ENCODE data around the gene ENOSF1.
"Not testable (repeated sequence)": the region's sequence is repeated elsewhere in the genome, so short reads cannot be mapped to it uniquely, and the experiment has no call there.

Gene ENOSF1

GRCh38 chr18:706405-706804, 6.0 kb downstream of the ENOSF1 start:
- no peak for DNase-seq

- no peak for DNase-seq
Measured at GRCh38 chr18:703213-703967, 9.0 kb downstream of the ENOSF1 start.

DNA sequence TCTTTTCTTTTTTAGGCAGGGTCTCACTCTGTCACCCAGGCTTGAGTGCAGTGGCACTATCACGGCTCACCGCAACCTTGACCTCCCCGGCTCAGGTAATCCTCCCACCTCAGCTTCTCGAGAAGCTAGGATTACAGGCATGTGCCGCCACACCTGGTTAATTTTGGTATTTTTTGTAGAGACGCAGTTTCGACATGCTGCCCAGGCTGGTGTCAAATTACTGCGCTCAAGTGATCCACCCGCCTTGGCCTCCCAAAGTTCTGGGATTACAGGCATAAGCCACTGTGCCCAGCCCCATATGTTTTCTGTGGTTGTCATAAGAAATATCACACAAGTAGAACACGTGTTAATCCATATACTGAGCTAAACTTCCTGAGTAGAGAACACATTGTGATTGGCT, 14.6 kb downstream of the ENOSF1 start:
- DNase-seq: no peak

DNA sequence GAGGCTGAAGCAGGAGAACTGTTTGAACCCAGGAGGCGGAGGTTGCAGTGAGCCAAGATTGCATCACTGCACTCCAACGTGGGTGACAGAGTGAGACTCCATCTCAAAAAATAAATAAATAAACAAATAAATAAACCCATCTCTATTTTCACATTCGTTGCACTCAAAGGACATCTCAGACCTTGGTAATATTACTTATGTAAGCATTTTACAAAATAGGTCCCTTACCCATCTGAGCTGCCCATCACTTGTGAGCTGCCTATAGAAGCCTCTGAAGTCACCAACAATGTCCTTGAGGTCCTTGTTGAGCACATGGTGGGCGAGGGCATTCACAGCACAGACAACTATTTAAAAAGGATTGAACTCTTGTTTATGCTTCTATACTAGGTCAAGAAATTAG, 15.4 kb downstream of the ENOSF1 start:
- no peak for DNase-seq

GRCh38 chr18:693466-694187, 18.8 kb downstream of the ENOSF1 start:
- no peak for DNase-seq

GRCh38 chr18:692824-693223, 19.6 kb downstream of the ENOSF1 start:
- no peak for DNase-seq

- DNase-seq: no peak
Measured at GRCh38 chr18:688323-688722, 24.1 kb downstream of the ENOSF1 start.

- no peak for DNase-seq
Measured at GRCh38 chr18:686339-687111, 25.9 kb downstream of the ENOSF1 start.

DNA sequence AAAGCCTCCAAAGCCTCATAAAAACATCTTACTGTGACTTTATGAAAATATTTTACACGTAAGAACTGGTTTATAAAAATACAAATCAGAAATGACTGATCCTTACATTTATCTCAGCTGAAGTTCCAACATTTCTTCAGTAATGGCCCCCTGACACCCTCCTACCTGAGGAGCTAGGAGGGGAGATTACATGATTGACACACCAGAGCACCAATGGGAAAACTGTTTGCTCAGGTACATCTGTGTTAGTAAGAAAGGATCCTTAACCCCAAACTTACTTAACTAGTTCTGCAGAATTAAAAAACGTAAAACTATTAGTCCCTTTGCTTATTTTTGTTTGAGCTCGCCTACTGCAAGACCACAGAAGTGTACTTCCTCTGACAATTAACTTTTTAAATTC, 27.0 kb downstream of the ENOSF1 start:
- no peak for DNase-seq

- DNase-seq: no peak
Measured at GRCh38 chr18:683531-683930, 28.9 kb downstream of the ENOSF1 start.

- DNase-seq: no peak
Measured at GRCh38 chr18:682833-683232, 29.6 kb downstream of the ENOSF1 start.

GRCh38 chr18:682416-682815, 30.0 kb downstream of the ENOSF1 start:
- not testable (repeated sequence) for DNase-seq

- peak; percentile 66 for DNase-seq
Measured at GRCh38 chr18:681985-682384, 30.4 kb downstream of the ENOSF1 start.

DNA sequence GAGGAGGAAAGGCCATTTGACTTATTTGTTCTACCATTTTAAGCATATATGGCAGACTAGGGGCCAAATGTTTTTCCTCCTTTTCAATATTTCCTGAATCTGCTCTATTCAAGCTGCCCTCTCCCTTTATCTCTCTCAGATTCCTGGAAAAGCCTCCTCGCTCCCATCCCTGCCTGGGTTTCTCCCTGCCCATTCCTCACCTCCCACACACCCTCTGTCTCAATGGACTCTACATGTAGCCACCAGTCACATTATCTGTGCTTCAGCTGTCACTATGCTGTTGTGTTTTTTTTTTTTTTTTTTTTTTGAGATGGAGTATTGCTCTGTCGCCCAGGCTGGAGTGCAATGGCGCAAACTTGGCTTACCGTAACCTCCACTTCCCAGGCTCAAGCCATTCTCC, 32.0 kb downstream of the ENOSF1 start:
- DNase-seq: no peak

GRCh38 chr18:679516-679915, 32.9 kb downstream of the ENOSF1 start:
- DNase-seq: no peak

GRCh38 chr18:678482-679182, 33.8 kb downstream of the ENOSF1 start:
- DNase-seq: no peak

- peak; percentile 19 for DNase-seq
Measured at GRCh38 chr18:677951-678381, 34.5 kb downstream of the ENOSF1 start.

DNA sequence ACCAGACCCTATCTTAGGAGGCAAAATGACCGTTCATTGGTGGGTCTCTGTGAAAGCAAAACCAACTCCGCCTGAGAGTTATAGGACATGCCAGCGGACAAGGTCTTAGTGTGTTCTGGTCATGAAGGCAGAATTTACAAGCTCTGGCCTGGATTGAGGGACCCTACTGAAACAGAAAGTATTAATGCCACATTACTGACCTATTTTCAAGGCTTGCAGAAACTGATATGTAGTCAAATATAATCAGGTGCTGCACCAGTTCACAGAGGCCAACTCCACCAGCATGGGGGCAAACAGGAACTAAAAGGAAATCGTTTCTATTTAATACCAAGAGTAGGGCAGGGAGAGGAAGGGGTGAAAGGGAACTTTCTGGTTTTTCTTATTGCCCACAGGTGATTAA, 35.3 kb downstream of the ENOSF1 start:
- no peak for DNase-seq

- no peak for DNase-seq
Measured at GRCh38 chr18:676736-677135, 35.7 kb downstream of the ENOSF1 start.

DNA sequence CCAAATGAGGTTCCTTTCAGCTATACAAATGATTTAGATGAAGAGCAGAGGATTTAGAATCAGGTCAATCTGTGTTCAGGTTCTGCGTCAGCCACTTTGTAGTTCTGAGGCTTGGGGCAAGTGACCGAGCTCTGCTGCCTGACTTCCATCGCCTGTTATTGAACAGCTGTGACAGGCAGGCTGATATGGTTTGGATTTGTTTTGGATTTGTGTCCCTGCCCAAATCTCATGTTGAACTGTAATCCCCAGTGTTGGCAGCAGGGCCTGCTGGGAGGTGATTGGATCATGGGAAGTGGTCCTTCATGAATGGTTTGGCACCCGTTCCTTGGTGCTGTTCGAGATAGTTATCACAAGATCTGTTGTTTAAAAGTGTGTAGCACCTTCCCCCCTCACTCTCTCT, 36.4 kb downstream of the ENOSF1 start:
- no peak for DNase-seq

- no peak for DNase-seq
Measured at GRCh38 chr18:675307-675706, 37.1 kb downstream of the ENOSF1 start.

DNA sequence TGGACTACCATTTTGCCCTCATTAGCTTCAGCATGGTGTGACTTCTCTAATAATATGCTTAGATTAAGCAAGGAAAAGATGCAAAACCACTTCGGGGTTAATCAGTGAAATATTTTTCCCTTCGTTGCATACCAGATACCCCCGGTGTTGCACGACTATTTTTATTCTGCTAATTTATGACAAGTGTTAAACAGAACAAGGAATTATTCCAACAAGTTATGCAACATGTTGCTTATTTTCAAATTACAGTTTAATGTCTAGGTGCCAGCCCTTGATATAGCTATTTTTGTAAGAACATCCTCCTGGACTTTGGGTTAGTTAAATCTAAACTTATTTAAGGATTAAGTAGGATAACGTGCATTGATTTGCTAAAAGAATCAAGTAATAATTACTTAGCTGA, 38.7 kb downstream of the ENOSF1 start:
- no peak for DNase-seq

GRCh38 chr18:673317-673716, 39.1 kb downstream of the ENOSF1 start:
- DNase-seq: no peak

All from stimulated activated CD4-positive, alpha-beta T cell treated with anti-CD3 and anti-CD28 coated beads, Interleukin-1b, Interleukin-23, amount 100 ng/mL, for 48 hours (primary cell).